Esophagus squamous epithelium (tissue), 5 donors: ENCODE results near the gene IL1RAPL1. TPM values are rescaled to one million over a fixed set of nuclear protein-coding genes. Genes with fewer than 3 reads are reported as not detected.

ENCODE experiments used
- DNase-seq: peaks from one replicate; lab custom pipeline; 2025; lab: John Stamatoyannopoulos, UW
- H3K27ac ChIP-seq, 4 donors: fragments of 200-600 bp; sonication (generic); one replicate each; pipeline ENCODE4 v1.5.1; 2016 to 2019; ENCODE audit warnings: mild to moderate bottlenecking in 1 of 4
- H3K27me3 ChIP-seq, 4 donors: fragments of 200-600 bp; sonication (generic); 1 replicate in 3 of 4; 2 replicates in 1 of 4; pipeline versions ENCODE4 v1.5.1 to v1.6.0; 2017 to 2021; ENCODE audit warnings: antibody characterized with exemption in 1 of 4
- H3K36me3 ChIP-seq, 3 donors: fragments of 200-600 bp; sonication (generic); one replicate each; pipeline ENCODE4 v1.5.1; 2016 to 2019
- H3K4me1 ChIP-seq, 3 donors: fragments of 200-600 bp; sonication (generic); one replicate each; pipeline ENCODE4 v1.5.1; 2017 to 2019
- H3K4me3 ChIP-seq, 4 donors: fragments of 200-600 bp; sonication (generic); 1 replicate in 3 of 4; 2 replicates in 1 of 4; pipeline ENCODE4 v1.5.1; 2016 to 2019; ENCODE audit warnings: mild to moderate bottlenecking in 2 of 4, moderate library complexity in 1 of 4
- H3K9me3 ChIP-seq, 3 donors: fragments of 200-600 bp; sonication (generic); one replicate each; pipeline ENCODE4 v1.5.1; 2016 to 2019
- POLR2A ChIP-seq, 4 donors: fragments of 450-650 bp; IDR thresholded peaks; one replicate each; pipeline ENCODE4 v1.6.1; 2017; ENCODE audit warnings: antibody characterized with exemption in 4 of 4, mild to moderate bottlenecking in 4 of 4, moderate library complexity in 3 of 4
- WGBS, 2 donors: methylation state at CpG; one replicate each; pipeline ENCODE4 v1.1.5; 2018; 5-methylcytosine and 5-hydroxymethylcytosine counted together
- intact Hi-C: fragments of 100-400 bp; cut with DNase I; formaldehyde crosslinking; loops from one replicate; pipeline ENCODE4 v1.15.0; 2022
- total RNA-seq, 4 donors: library from RNA; depleted of rRNA; stranded (reverse); fragments of >200 nt; gene quantifications; one replicate each; pipeline ENCODE4 v1.1.0, GENCODE V29; 2016
- TF ChIP-seq, protein P1 (sequence below), 6 experiments: fragments of 450-650 bp in 4 of 6; fragments of 200-600 bp in 2 of 6; sonication (generic) in 2 of 6; IDR thresholded peaks; one replicate each; pipeline ENCODE4 v1.5.1; 2016 to 2019; ENCODE audit warnings: antibody characterized with exemption in 6 of 6, mild to moderate bottlenecking in 4 of 6, moderate library complexity in 4 of 6
- donor health status: DM: yes; HTN: yes; CAD: no.

IL1RAPL1 gene
- total RNA-seq, 4 donors from 2014 or later, result 0.09 to 0.19 (median 0.13) TPM; not detected in 1

GRCh38 chrX:29535212-29536162 lies 948.2 kb downstream of the IL1RAPL1 start:
- no peak for DNase-seq
- TF ChIP-seq, protein P1, sequence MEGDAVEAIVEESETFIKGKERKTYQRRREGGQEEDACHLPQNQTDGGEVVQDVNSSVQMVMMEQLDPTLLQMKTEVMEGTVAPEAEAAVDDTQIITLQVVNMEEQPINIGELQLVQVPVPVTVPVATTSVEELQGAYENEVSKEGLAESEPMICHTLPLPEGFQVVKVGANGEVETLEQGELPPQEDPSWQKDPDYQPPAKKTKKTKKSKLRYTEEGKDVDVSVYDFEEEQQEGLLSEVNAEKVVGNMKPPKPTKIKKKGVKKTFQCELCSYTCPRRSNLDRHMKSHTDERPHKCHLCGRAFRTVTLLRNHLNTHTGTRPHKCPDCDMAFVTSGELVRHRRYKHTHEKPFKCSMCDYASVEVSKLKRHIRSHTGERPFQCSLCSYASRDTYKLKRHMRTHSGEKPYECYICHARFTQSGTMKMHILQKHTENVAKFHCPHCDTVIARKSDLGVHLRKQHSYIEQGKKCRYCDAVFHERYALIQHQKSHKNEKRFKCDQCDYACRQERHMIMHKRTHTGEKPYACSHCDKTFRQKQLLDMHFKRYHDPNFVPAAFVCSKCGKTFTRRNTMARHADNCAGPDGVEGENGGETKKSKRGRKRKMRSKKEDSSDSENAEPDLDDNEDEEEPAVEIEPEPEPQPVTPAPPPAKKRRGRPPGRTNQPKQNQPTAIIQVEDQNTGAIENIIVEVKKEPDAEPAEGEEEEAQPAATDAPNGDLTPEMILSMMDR (IDR thresholded peaks at IDR 0.05), result no peak
- TF ChIP-seq POLR2A (IDR thresholded peaks at IDR 0.05), result no peak
- 33 to 43% methylated on average over 1 of the region's 1 CpG for WGBS, 2 donors
- Histone ChIP-seq H3K9me3 (no peaks in the 10 kb centered on the region), H3K27ac (no peak overlapping the region), H3K4me1 (peaks cover 0 to 9% (median 0%) of the 10 kb centered on the region in 3 donors), H3K36me3 (no peaks in the 10 kb centered on the region), H3K4me3 (no peak overlapping the region), H3K27me3 (no peaks in the 10 kb centered on the region)
- intact Hi-C loops, result no loop called here

GRCh38 chrX:29541038-29541437 lies 953.8 kb downstream of the IL1RAPL1 start:
- H3K27ac ChIP-seq, result no peak overlapping the region
- DNase-seq, result no peak
- H3K4me1 ChIP-seq, result no peaks in the 10 kb centered on the region
- WGBS, 2 donors, result 74 to 80% methylated on average over 3 of the region's 3 CpGs
- no peaks in the 10 kb centered on the region for H3K36me3 ChIP-seq
- intact Hi-C loops, result no loop called here
- H3K4me3 ChIP-seq, result no peak overlapping the region
- no peaks in the 10 kb centered on the region for H3K9me3 ChIP-seq
- TF ChIP-seq, protein P1 (IDR thresholded peaks at IDR 0.05), result no peak
- no peak for TF ChIP-seq POLR2A (IDR thresholded peaks at IDR 0.05)
- no peaks in the 10 kb centered on the region for H3K27me3 ChIP-seq

- Histone ChIP-seq H3K9me3 (no peaks in the 10 kb centered on the region), H3K27me3 (no peaks in the 10 kb centered on the region), H3K4me3 (no peak overlapping the region), H3K36me3 (no peaks in the 10 kb centered on the region), H3K4me1 (no peaks in the 10 kb centered on the region), H3K27ac (no peak overlapping the region)
- intact Hi-C loops, result no loop called here
- 47 to 67% methylated on average over 1 of the region's 1 CpG for WGBS, 2 donors
- DNase-seq, result no peak
- TF ChIP-seq, protein P1 (IDR thresholded peaks at IDR 0.05), result no peak
- TF ChIP-seq POLR2A (IDR thresholded peaks at IDR 0.05), result no peak
These were observed 954.9 kb downstream of the IL1RAPL1 start for GRCh38 chrX:29542152-29542551.

DNA sequence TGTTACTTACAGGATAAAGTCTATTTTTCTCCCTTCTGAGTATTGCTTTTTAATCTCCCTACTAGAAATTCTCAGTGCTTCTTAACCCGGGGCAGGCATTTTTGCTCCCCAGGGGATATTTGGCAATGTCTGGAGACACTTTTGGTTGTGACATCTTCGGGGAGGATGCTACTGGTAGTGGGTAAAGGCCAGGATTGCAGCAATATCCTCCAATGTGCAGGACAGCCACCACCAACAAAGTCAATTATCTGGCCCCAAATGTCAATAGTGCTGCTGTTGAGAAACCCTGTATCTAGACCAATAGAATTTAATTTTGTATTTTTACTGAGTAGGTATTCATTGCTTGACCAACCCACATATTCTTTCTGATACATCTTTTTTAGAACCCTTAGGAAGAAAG lies 958.6 kb downstream of the IL1RAPL1 start:
- no peaks in the 10 kb centered on the region for H3K36me3 ChIP-seq
- no peaks in the 10 kb centered on the region for H3K27me3 ChIP-seq
- WGBS, 2 donors, result 43 to 58% methylated on average over 2 of the region's 2 CpGs
- no peak overlapping the region for H3K27ac ChIP-seq
- TF ChIP-seq, protein P1 (IDR thresholded peaks at IDR 0.05), result no peak
- no peak for TF ChIP-seq POLR2A (IDR thresholded peaks at IDR 0.05)
- no peaks in the 10 kb centered on the region for H3K4me1 ChIP-seq
- no peak overlapping the region for H3K4me3 ChIP-seq
- DNase-seq, result no peak
- intact Hi-C loops, result no loop called here
- H3K9me3 ChIP-seq, result no peaks in the 10 kb centered on the region

DNA sequence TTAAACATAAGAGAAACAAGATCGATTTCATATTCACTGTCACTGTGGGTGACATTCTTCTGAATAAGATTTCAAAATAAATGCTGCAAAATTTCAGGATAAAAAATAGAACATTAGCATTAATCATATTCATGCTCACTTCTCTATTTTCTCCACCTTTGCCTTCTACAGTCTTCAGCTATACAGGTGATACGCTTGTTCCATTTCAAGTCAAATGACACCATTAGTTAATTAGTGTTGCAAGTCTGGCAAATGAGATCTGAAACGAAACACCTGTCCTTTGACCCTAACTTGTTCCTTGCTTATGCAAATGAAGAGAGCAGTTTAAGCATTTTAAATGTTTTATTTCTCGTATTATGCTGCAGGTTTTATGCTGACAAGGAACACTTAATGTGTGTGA lies 960.6 kb downstream of the IL1RAPL1 start:
- TF ChIP-seq, protein P1 (IDR thresholded peaks at IDR 0.05), result no peak
- no peak for TF ChIP-seq POLR2A (IDR thresholded peaks at IDR 0.05)
- H3K4me1 ChIP-seq, result no peaks in the 10 kb centered on the region
- intact Hi-C loops, result no loop called here
- H3K27me3 ChIP-seq, result no peaks in the 10 kb centered on the region
- H3K27ac ChIP-seq, result no peak overlapping the region
- H3K9me3 ChIP-seq, result no peaks in the 10 kb centered on the region
- H3K4me3 ChIP-seq, result no peak overlapping the region
- H3K36me3 ChIP-seq, result no peaks in the 10 kb centered on the region
- no peak for DNase-seq
- 65 to 90% methylated on average over 4 of the region's 4 CpGs for WGBS, 2 donors
